HG03520 (cell line): ENCODE measurements around the gene MUC21.
"Not testable (repeated sequence)": the region's sequence is repeated elsewhere in the genome, so short reads cannot be mapped to it uniquely, and the experiment has no call there.

Experiments used
- ATAC-seq: cut with Tn5 transposase; IDR thresholded peaks from one replicate; pipeline ENCODE4 v1.9.1; 2021; ENCODE audit warnings: mild to moderate bottlenecking, moderate library complexity; ENCODE audit not compliant: unreplicated experiment

MUC21 gene

GRCh38 chr6:31005249-31006020 lies 21.9 kb downstream of the MUC21 start:
- no peak for ATAC-seq

- no peak for ATAC-seq
These were observed 24.2 kb downstream of the MUC21 start for GRCh38 chr6:31007694-31008093.

- ATAC-seq, result no peak
These were observed 24.6 kb downstream of the MUC21 start for GRCh38 chr6:31008165-31008564.

GRCh38 chr6:31009731-31010130 lies 26.2 kb downstream of the MUC21 start:
- ATAC-seq, result no peak

- ATAC-seq, result no peak
These were observed 27.0 kb downstream of the MUC21 start, which contains the start of gene MUC22 for GRCh38 chr6:31010393-31011060. Gene MUC22, plus strand, starts transcription at chr6:31010474. Its CDS starts 233 bp downstream, at chr6:31010707.

GRCh38 chr6:31011153-31011552 lies 27.6 kb downstream of the MUC21 start:
- no peak for ATAC-seq

- no peak for ATAC-seq
These were observed 33.3 kb downstream of the MUC21 start for GRCh38 chr6:31016659-31017299.

GRCh38 chr6:31017436-31017835 lies 33.9 kb downstream of the MUC21 start:
- ATAC-seq, result not testable (repeated sequence)

- ATAC-seq, result no peak
These were observed 36.5 kb downstream of the MUC21 start for GRCh38 chr6:31020057-31020456.

GRCh38 chr6:31020631-31021255 lies 37.2 kb downstream of the MUC21 start:
- ATAC-seq, result not testable (repeated sequence)

GRCh38 chr6:31021705-31022531 lies 38.4 kb downstream of the MUC21 start:
- not testable (repeated sequence) for ATAC-seq

- no peak for ATAC-seq
These were observed 42.1 kb downstream of the MUC21 start for GRCh38 chr6:31025595-31025994.

- ATAC-seq, result no peak
These were observed 47.6 kb downstream of the MUC21 start for GRCh38 chr6:31031095-31031494.

- no peak for ATAC-seq
These were observed 49.6 kb downstream of the MUC21 start for GRCh38 chr6:31033075-31033474.

GRCh38 chr6:31035862-31036497 lies 52.5 kb downstream of the MUC21 start:
- no peak for ATAC-seq

- no peak for ATAC-seq
These were observed 53.7 kb downstream of the MUC21 start for GRCh38 chr6:31037169-31037568.

- no peak for ATAC-seq
These were observed 54.2 kb downstream of the MUC21 start for GRCh38 chr6:31037682-31038081.

GRCh38 chr6:31038559-31038958 lies 55.0 kb downstream of the MUC21 start:
- no peak for ATAC-seq
